VCaP (cell line): Measurements from ENCODE around the gene KAT2A.

Experiments
- H3K27ac ChIP-seq: fragments of 450-650 bp; 2 replicates; pipeline ENCODE4 v1.5.1; 2017
- CTCF ChIP-seq: fragments of 450-650 bp; conservative IDR thresholded peaks from 2 replicates; pipeline ENCODE4 v1.5.1; 2017; ENCODE audit warnings: mild to moderate bottlenecking, moderate library complexity

Gene KAT2A

GRCh38 chr17:42092939-42093338 is 28.2 kb downstream of the KAT2A start:
- TF ChIP-seq CTCF = no peak

GRCh38 chr17:42090964-42091790 is 30.0 kb downstream of the KAT2A start:
- H3K27ac ChIP-seq = no peak overlapping the region
- TF ChIP-seq CTCF = no peak

More at GRCh38 chr17:42092939-42093338, 28.2 kb downstream of the KAT2A start:
- no peak overlapping the region for H3K27ac ChIP-seq

GRCh38 chr17:42088736-42089135 is 32.4 kb downstream of the KAT2A start:
- no peak overlapping the region for H3K27ac ChIP-seq
- no peak for TF ChIP-seq CTCF

- no peak for TF ChIP-seq CTCF
- H3K27ac ChIP-seq = no peak overlapping the region
Measured at GRCh38 chr17:42087736-42088705, 33.1 kb downstream of the KAT2A start.

- no peak for TF ChIP-seq CTCF
- no peak overlapping the region for H3K27ac ChIP-seq
Measured at GRCh38 chr17:42087042-42087701, 34.0 kb downstream of the KAT2A start.

- no peak for TF ChIP-seq CTCF
- no peak overlapping the region for H3K27ac ChIP-seq
Measured at GRCh38 chr17:42081516-42082129, 39.5 kb downstream of the KAT2A start.
